HCT116 (cell line): Measurements from ENCODE around the gene NUP210. TPM values are rescaled to one million over a fixed set of nuclear protein-coding genes. Genes with fewer than 3 reads are reported as not detected.

ENCODE experiments used
- ATAC-seq: fragments of 200-7000 bp; cut with Tn5 transposase; 2 replicates; pipeline ENCODE4 v1.9.1; 2020; ENCODE audit warnings: mild to moderate bottlenecking, moderate library complexity
- BruUV-seq: library from RNA; stranded (reverse); fragments of 400-500 nt; replicated peaks from 2 replicates; lab custom pipeline; 2021; lab: Mats Ljungman, UMichigan
- CTCF ChIA-PET: fragments of 300-600 bp; sonication (Branson Sonifier 250); formaldehyde crosslinking; loops from one replicate; lab custom pipeline; 2021; ENCODE audit warnings: antibody characterized with exemption; lab: Charles Lee
- POLR2A ChIA-PET: fragments of 300-600, 350-600 bp; sonication (Branson Sonifier 250); formaldehyde crosslinking; loops from one replicate; lab custom pipeline; 2021; ENCODE audit warnings: antibody characterized with exemption; lab: Charles Lee
- RAD21 ChIA-PET, 2 experiments: fragments of 300-600 bp; sonication (Branson Sonifier 250); formaldehyde crosslinking; loops; one replicate each; lab custom pipeline; 2023; ENCODE audit warnings: low total read pairs in 2 of 2; ENCODE audit not compliant: uncharacterized antibody in 2 of 2, unreplicated experiment in 2 of 2, low non-redundant PET in 1 of 2; lab: Charles Lee
- DNase-seq: peaks from one replicate; pipeline ENCODE4 v3.0.0-alpha.2; 2010; ENCODE audit warnings: low read depth, low spot score
- H2AFZ ChIP-seq: fragments of 200-600 bp; shearing (Covaris generic), sonication (generic); 2 replicates; pipeline ENCODE4 v1.6.1; 2017; ENCODE audit warnings: low read depth, mixed run types, mixed read lengths, antibody characterized with exemption, low read length; ENCODE audit not compliant: poor library complexity, severe bottlenecking
- H3K27ac ChIP-seq: 2 replicates; pipeline ENCODE4 v1.5.1; 2012; ENCODE audit warnings: low read depth, low read length
- H3K27me3 ChIP-seq: fragments of 200-600 bp; sonication (generic); 2 replicates; pipeline ENCODE4 v1.6.1; 2016; ENCODE audit warnings: mixed run types, low read length, mixed read lengths; ENCODE audit not compliant: insufficient read depth
- H3K36me3 ChIP-seq, 2 experiments: fragments of 200-500 bp in 1 of 2; fragments of 200-600 bp in 1 of 2; sonication (Bioruptor generic) in 1 of 2; sonication (generic) in 1 of 2; 2 replicates each; pipeline versions ENCODE4 v1.5.1 to v1.6.1; 2014 to 2016; ENCODE audit warnings: low read length in 2 of 2, inconsistent platforms in 1 of 2, mixed read lengths in 1 of 2, mixed run types in 1 of 2; ENCODE audit not compliant: insufficient read depth in 2 of 2, control insufficient read depth in 1 of 2
- H3K4me1 ChIP-seq, 2 experiments: fragments of 200-600 bp in 1 of 2; sonication (generic) in 1 of 2; 2 replicates each; pipeline versions ENCODE4 v1.5.1 to v1.6.1; 2012 to 2017; ENCODE audit warnings: low read length in 2 of 2, inconsistent platforms in 1 of 2, mild to moderate bottlenecking in 1 of 2, mixed read lengths in 1 of 2, mixed run types in 1 of 2, moderate library complexity in 1 of 2; ENCODE audit not compliant: insufficient read depth in 2 of 2, control insufficient read depth in 1 of 2
- H3K4me2 ChIP-seq: fragments of 200-600 bp; sonication (generic); 2 replicates; pipeline ENCODE4 v1.6.1; 2017; ENCODE audit warnings: mixed run types, low read length, mixed read lengths
- H3K4me3 ChIP-seq, 2 experiments: fragments of 200-600 bp in 1 of 2; sonication (generic) in 1 of 2; replicated peaks in 1 of 2; 2 replicates each; pipeline ENCODE4 v1.5.1; 2011 to 2016; ENCODE audit warnings: low read length in 2 of 2, control low read depth in 1 of 2, low read depth in 1 of 2, mild to moderate bottlenecking in 1 of 2, mixed read lengths in 1 of 2, mixed run types in 1 of 2
- H3K79me2 ChIP-seq: fragments of 200-600 bp; sonication (generic); 2 replicates; pipeline ENCODE4 v1.6.1; 2017; ENCODE audit warnings: mild to moderate bottlenecking, mixed run types, low read length, moderate library complexity, mixed read lengths; ENCODE audit not compliant: insufficient read depth
- H3K9ac ChIP-seq: fragments of 200-600 bp; sonication (generic); 2 replicates; pipeline ENCODE4 v1.6.1; 2016; ENCODE audit warnings: low read length, mixed read lengths
- H3K9me2 ChIP-seq: fragments of 200-600 bp; sonication (generic), shearing (Covaris generic); 2 replicates; pipeline ENCODE4 v1.6.1; 2017; ENCODE audit warnings: mixed run types, mild to moderate bottlenecking, moderate library complexity; ENCODE audit not compliant: insufficient read depth
- H3K9me3 ChIP-seq, 2 experiments: fragments of 200-500 bp in 1 of 2; fragments of 200-600 bp in 1 of 2; sonication (Bioruptor generic) in 1 of 2; sonication (generic) in 1 of 2; 2 replicates each; pipeline ENCODE4 v1.6.1; 2014 to 2017; ENCODE audit warnings: low read length in 2 of 2, mixed read lengths in 2 of 2, inconsistent platforms in 1 of 2, low read depth in 1 of 2, mild to moderate bottlenecking in 1 of 2, mixed run types in 1 of 2, moderate library complexity in 1 of 2; ENCODE audit not compliant: control insufficient read depth in 1 of 2, insufficient read depth in 1 of 2
- H4K20me1 ChIP-seq: fragments of 200-600 bp; sonication (generic), shearing (Covaris generic); 2 replicates; pipeline ENCODE4 v1.6.1; 2017; ENCODE audit warnings: mixed run types, mild to moderate bottlenecking, moderate library complexity; ENCODE audit not compliant: insufficient read depth
- CBX3 ChIP-seq: IDR thresholded peaks from 2 replicates; pipeline ENCODE4 v1.6.1; 2012; ENCODE audit warnings: low read depth
- CEBPB ChIP-seq: IDR thresholded peaks from 2 replicates; pipeline ENCODE4 v1.6.1; 2012; ENCODE audit warnings: low read depth
- EGR1 ChIP-seq: IDR thresholded peaks from 2 replicates; pipeline ENCODE4 v1.6.1; 2012; ENCODE audit warnings: low read depth
- EZH2 ChIP-seq: fragments of 200-600 bp; sonication (generic); IDR thresholded peaks from 2 replicates; pipeline ENCODE4 v1.6.1; 2017; ENCODE audit warnings: antibody characterized with exemption, mixed run types
- FOSL1 ChIP-seq: IDR thresholded peaks from 2 replicates; pipeline ENCODE4 v1.6.1; 2012; ENCODE audit warnings: low read depth
- JUND ChIP-seq: IDR thresholded peaks from 2 replicates; pipeline ENCODE4 v1.6.1; 2012
- MAX ChIP-seq: IDR thresholded peaks from 2 replicates; pipeline ENCODE4 v1.6.1; 2012
- POLR2AphosphoS5 ChIP-seq: IDR thresholded peaks from 2 replicates; pipeline ENCODE4 v1.6.1; 2011; ENCODE audit warnings: mild to moderate bottlenecking, low read depth, low read length, moderate library complexity
- SRF ChIP-seq: IDR thresholded peaks from 2 replicates; pipeline ENCODE4 v1.6.1; 2012; ENCODE audit warnings: low read depth
- TCF7L2 ChIP-seq: IDR thresholded peaks from 2 replicates; pipeline ENCODE4 v1.7.0; 2011; ENCODE audit warnings: borderline replicate concordance, inconsistent platforms; ENCODE audit not compliant: insufficient read depth, insufficient read length; ENCODE audit errors: extremely low read depth
- ZNF274 ChIP-seq: fragments of 200-500 bp; sonication (Bioruptor generic); IDR thresholded peaks from 2 replicates; pipeline ENCODE4 v1.6.1; 2014; ENCODE audit warnings: mild to moderate bottlenecking, low read depth, low read length, inconsistent platforms
- intact Hi-C: fragments of 100-400 bp; cut with micrococcal nuclease; formaldehyde crosslinking; loops from 2 replicates; pipeline ENCODE4 v1.10.0; 2022
- total RNA-seq: library from RNA; stranded (reverse); gene quantifications from one replicate; pipeline ENCODE4 v1.2.1, GENCODE V29; 2021; ENCODE audit not compliant: unreplicated experiment
- TF ChIP-seq, protein P1 (sequence below): IDR thresholded peaks from 2 replicates; pipeline ENCODE4 v1.6.1; 2012; ENCODE audit warnings: low read depth

NUP210 gene
- total RNA-seq, 1 experiment from 2014 or later = 74.9 TPM

DNA sequence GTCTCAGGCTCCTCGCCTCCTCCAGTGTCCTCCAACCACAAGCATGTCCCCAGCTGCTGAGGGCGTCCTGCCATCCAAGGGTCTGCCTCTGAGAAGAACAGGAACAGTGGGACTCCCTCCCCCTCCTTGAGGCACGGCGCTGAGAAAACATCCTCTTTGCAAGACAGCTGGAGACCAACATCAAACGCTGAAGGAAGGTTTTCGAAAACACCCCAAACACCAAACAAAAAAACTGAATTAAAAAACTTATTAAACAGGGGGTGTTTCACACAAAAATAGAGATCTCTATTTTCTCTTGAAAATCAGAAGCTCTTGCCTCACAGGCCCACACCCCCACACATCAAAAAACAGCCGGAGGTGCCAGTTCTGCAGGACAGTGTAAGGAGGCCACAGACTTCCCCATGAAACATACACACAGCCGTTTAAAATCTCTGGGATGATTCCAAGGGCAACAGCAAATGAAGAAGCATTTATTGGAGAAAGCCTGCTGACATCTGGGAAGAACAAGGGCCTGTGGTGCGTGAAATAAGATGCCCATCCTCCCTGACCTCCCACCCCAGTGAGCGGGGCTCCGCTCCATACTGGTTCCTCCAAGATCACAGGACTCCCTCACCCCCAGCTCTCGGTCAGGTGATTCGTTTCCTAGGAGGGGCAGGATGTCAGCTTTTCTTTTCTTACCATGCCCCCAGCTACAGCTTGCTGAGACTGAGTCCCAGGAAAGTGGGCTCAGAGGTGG is 71.3 kb downstream of the NUP210 start:
- Histone ChIP-seq H4K20me1 (no peaks in the 10 kb centered on the region), H3K36me3 (peaks cover 17 to 27% of the 10 kb centered on the region in 2 experiments; a peak in 3 of 4 replicates), H3K27me3 (no peaks in the 10 kb centered on the region), H3K4me2 (no peak overlapping the region), H3K4me3 (no peak overlapping the region), H3K9ac (no peak overlapping the region), H3K9me2 (no peaks in the 10 kb centered on the region), H3K27ac (no peak overlapping the region), H3K4me1 (peaks cover 0 to 7% of the 10 kb centered on the region in 2 experiments; a peak in 1 of 4 replicates), H3K9me3 (no peaks in the 10 kb centered on the region), H3K79me2 (no peaks in the 10 kb centered on the region), H2AFZ (no peak overlapping the region)
- intact Hi-C loops = no loop called here
- TF ChIP-seq JUND (no peak), FOSL1 (no peak), TCF7L2 (no peak), CBX3 (no peak), CEBPB (no peak), EZH2 (no peak), EGR1 (no peak), ZNF274 (no peak), POLR2AphosphoS5 (no peak), SRF (no peak), MAX (no peak)
- TF ChIP-seq, protein P1, sequence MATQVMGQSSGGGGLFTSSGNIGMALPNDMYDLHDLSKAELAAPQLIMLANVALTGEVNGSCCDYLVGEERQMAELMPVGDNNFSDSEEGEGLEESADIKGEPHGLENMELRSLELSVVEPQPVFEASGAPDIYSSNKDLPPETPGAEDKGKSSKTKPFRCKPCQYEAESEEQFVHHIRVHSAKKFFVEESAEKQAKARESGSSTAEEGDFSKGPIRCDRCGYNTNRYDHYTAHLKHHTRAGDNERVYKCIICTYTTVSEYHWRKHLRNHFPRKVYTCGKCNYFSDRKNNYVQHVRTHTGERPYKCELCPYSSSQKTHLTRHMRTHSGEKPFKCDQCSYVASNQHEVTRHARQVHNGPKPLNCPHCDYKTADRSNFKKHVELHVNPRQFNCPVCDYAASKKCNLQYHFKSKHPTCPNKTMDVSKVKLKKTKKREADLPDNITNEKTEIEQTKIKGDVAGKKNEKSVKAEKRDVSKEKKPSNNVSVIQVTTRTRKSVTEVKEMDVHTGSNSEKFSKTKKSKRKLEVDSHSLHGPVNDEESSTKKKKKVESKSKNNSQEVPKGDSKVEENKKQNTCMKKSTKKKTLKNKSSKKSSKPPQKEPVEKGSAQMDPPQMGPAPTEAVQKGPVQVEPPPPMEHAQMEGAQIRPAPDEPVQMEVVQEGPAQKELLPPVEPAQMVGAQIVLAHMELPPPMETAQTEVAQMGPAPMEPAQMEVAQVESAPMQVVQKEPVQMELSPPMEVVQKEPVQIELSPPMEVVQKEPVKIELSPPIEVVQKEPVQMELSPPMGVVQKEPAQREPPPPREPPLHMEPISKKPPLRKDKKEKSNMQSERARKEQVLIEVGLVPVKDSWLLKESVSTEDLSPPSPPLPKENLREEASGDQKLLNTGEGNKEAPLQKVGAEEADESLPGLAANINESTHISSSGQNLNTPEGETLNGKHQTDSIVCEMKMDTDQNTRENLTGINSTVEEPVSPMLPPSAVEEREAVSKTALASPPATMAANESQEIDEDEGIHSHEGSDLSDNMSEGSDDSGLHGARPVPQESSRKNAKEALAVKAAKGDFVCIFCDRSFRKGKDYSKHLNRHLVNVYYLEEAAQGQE = no peak
- BruUV-seq = no TSS peak
- RAD21 ChIA-PET = no interaction called here
- CTCF ChIA-PET = interaction anchor here (1.6 kb wide), 1 partner anchor 103 kb away, joined by 3 read pairs; no protein-coding TSS in a partner anchor
- ATAC-seq = no peak
- POLR2A ChIA-PET = interaction anchor here (0.7 kb wide), 1 partner anchor 22 kb away, joined by 3 read pairs; no protein-coding TSS in a partner anchor
- no peak for DNase-seq
